Measurements from ENCODE around the gene KLK1. TPM values are rescaled to one million over a fixed set of nuclear protein-coding genes. Genes with fewer than 3 reads are reported as not detected.

The KLK1 gene
- not detected in 2 replicates for total RNA-seq

- Histone ChIP-seq H3K4me3 (ENCODE audit: low read depth, low read length) (no peak within 1 kb of the TSS), H3K27me3 (ENCODE audit: control insufficient read depth, insufficient read depth, low read length) (peaks cover 33% of the 10 kb centered on the region), H3K36me3 (ENCODE audit: control insufficient read depth, insufficient read depth, low read length) (no peaks in the 10 kb centered on the region)
- no peak for TF ChIP-seq CTCF (IDR thresholded peaks at IDR 0.05; ENCODE audit: insufficient read depth, low read length, poor library complexity, severe bottlenecking)
- no peak for DNase-seq (ENCODE audit: low read depth)
These were observed at the start of gene KLK1 for GRCh38 chr19:50823389-50824042. TSS of gene KLK1 (minus strand) at chr19:50823787. CDS start at chr19:50823748, 39 bp downstream.

DNA sequence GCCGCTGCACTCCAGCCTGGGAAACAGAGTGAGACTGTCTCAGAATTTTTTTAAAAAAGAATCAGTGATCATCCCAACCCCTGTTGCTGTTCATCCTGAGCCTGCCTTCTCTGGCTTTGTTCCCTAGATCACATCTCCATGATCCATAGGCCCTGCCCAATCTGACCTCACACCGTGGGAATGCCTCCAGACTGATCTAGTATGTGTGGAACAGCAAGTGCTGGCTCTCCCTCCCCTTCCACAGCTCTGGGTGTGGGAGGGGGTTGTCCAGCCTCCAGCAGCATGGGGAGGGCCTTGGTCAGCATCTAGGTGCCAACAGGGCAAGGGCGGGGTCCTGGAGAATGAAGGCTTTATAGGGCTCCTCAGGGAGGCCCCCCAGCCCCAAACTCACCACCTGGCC lies 49.5 kb upstream of the KLK1 start, which contains the start of gene KLK2:
Gene KLK2, plus strand, starts transcription at position 384 of the 400 bp plus-strand sequence. CDS start 35 bp downstream, outside the sequence.
- Histone ChIP-seq H3K27me3 (ENCODE audit: control insufficient read depth, insufficient read depth, low read length) (peaks cover 11% of the 10 kb centered on the region), H3K4me3 (ENCODE audit: low read depth, low read length) (no peak within 1 kb of the TSS), H3K36me3 (ENCODE audit: control insufficient read depth, insufficient read depth, low read length) (no peaks in the 10 kb centered on the region)
- TF ChIP-seq CTCF (IDR thresholded peaks at IDR 0.05; ENCODE audit: insufficient read depth, low read length, poor library complexity, severe bottlenecking) = no peak
- DNase-seq (ENCODE audit: low read depth) = no peak

DNA sequence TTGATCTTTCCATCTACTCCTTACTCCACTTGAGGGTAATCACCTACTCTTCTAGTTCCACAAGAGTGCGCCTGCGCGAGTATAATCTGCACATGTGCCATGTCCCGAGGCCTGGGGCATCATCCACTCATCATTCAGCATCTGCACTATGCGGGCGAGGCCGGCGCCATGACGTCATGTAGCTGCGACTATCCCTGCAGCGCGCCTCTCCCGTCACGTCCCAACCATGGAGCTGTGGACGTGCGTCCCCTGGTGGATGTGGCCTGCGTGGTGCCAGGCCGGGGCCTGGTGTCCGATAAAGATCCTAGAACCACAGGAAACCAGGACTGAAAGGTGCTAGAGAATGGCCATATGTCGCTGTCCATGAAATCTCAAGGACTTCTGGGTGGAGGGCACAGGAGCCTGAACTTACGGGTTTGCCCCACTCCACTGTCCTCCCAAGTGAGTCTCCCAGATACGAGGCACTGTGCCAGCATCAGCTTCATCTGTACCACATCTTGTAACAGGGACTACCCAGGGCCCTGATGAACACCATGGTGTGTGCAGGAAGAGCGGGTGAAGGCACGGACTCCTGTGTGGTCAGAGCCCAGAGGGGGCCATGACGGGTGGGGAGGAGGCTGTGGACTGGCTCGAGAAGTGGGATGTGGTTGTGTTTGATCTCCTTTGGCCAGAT lies 47.0 kb upstream of the KLK1 start:
- no peak for DNase-seq (ENCODE audit: low read depth)
- H3K4me3 ChIP-seq (ENCODE audit: low read depth, low read length) = no peak overlapping the region
- no peaks in the 10 kb centered on the region for H3K36me3 ChIP-seq (ENCODE audit: control insufficient read depth, insufficient read depth, low read length)
- peaks cover 8% of the 10 kb centered on the region for H3K27me3 ChIP-seq (ENCODE audit: control insufficient read depth, insufficient read depth, low read length)
- no peak for TF ChIP-seq CTCF (IDR thresholded peaks at IDR 0.05; ENCODE audit: insufficient read depth, low read length, poor library complexity, severe bottlenecking)

DNA sequence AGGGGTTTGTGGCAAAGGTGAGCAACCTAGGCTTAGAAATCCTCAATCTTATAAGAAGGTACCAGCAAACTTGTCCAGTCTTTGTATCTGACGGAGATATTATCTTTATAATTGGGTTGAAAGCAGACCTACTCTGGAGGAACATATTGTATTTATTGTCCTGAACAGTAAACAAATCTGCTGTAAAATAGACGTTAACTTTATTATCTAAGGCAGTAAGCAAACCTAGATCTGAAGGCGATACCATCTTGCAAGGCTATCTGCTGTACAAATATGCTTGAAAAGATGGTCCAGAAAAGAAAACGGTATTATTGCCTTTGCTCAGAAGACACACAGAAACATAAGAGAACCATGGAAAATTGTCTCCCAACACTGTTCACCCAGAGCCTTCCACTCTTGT lies 45.9 kb upstream of the KLK1 start:
- peaks cover 6% of the 10 kb centered on the region for H3K27me3 ChIP-seq (ENCODE audit: control insufficient read depth, insufficient read depth, low read length)
- DNase-seq (ENCODE audit: low read depth) = no peak
- no peaks in the 10 kb centered on the region for H3K36me3 ChIP-seq (ENCODE audit: control insufficient read depth, insufficient read depth, low read length)
- no peak for TF ChIP-seq CTCF (IDR thresholded peaks at IDR 0.05; ENCODE audit: insufficient read depth, low read length, poor library complexity, severe bottlenecking)
- no peak overlapping the region for H3K4me3 ChIP-seq (ENCODE audit: low read depth, low read length)

DNA sequence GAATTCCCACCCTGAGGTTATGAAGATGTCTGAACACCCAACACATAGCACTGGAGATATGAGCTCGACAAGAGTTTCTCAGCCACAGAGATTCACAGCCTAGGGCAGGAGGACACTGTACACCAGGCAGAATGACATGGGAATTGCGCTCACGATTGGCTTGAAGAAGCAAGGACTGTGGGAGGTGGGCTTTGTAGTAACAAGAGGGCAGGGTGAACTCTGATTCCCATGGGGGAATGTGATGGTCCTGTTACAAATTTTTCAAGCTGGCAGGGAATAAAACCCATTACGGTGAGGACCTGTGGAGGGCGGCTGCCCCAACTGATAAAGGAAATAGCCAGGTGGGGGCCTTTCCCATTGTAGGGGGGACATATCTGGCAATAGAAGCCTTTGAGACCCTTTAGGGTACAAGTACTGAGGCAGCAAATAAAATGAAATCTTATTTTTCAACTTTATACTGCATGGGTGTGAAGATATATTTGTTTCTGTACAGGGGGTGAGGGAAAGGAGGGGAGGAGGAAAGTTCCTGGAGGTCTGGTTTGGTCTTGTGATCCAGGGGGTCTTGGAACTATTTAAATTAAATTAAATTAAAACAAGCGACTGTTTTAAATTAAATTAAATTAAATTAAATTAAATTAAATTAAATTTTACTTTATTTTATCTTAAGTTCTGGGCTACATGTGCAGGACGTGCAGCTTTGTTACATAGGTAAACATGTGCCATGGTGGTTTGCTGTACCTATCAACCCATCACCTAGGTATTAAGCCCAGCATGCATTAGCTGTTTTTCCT lies 38.1 kb upstream of the KLK1 start:
- Histone ChIP-seq H3K36me3 (ENCODE audit: control insufficient read depth, insufficient read depth, low read length) (no peaks in the 10 kb centered on the region), H3K27me3 (ENCODE audit: control insufficient read depth, insufficient read depth, low read length) (no peaks in the 10 kb centered on the region), H3K4me3 (ENCODE audit: low read depth, low read length) (no peak overlapping the region)
- TF ChIP-seq CTCF (IDR thresholded peaks at IDR 0.05; ENCODE audit: insufficient read depth, low read length, poor library complexity, severe bottlenecking) = no peak
- no peak for DNase-seq (ENCODE audit: low read depth)
